Suppressor macrophage (primary cell): ENCODE data around the gene SDK2.
"Not testable (repeated sequence)": the region's sequence is repeated elsewhere in the genome, so short reads cannot be mapped to it uniquely, and the experiment has no call there.

Experiments
- DNase-seq, 4 experiments: peaks; one replicate each; pipeline ENCODE4 v3.0.0-alpha.2; 2020 to 2022

SDK2 gene

GRCh38 chr17:73474370-73474988 lies 169.8 kb downstream of the SDK2 start:
- DNase-seq: peak; percentile 42 to 63 (median 60)

- DNase-seq: not testable (repeated sequence)
These were observed 171.5 kb downstream of the SDK2 start for GRCh38 chr17:73472715-73473114.

- no peak for DNase-seq
These were observed 172.3 kb downstream of the SDK2 start for GRCh38 chr17:73471924-73472323.

- no peak for DNase-seq
These were observed 173.9 kb downstream of the SDK2 start for GRCh38 chr17:73470316-73470826.

GRCh38 chr17:73469311-73469710 lies 174.9 kb downstream of the SDK2 start:
- no peak for DNase-seq

DNA sequence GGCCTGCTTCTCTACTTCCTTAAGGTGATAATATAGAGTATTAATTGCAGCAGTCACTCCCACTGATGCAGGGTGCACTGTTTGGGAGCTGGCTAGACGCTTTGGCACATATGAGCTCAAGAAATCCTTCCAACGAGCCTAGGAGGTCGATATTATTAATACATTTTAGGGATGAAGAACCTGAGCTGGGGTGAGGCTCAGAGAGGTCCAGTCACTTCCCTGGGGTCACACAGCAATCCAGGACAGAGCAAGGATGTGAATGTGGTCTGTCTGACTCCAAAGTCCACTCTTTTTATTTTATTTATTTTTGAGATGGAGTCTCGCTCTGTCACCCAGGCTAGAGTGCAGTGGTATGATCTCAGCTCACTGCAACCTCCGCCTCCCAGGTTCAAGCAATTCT lies 176.0 kb downstream of the SDK2 start:
- no peak for DNase-seq

GRCh38 chr17:73467651-73468050 lies 176.6 kb downstream of the SDK2 start:
- no peak for DNase-seq

DNA sequence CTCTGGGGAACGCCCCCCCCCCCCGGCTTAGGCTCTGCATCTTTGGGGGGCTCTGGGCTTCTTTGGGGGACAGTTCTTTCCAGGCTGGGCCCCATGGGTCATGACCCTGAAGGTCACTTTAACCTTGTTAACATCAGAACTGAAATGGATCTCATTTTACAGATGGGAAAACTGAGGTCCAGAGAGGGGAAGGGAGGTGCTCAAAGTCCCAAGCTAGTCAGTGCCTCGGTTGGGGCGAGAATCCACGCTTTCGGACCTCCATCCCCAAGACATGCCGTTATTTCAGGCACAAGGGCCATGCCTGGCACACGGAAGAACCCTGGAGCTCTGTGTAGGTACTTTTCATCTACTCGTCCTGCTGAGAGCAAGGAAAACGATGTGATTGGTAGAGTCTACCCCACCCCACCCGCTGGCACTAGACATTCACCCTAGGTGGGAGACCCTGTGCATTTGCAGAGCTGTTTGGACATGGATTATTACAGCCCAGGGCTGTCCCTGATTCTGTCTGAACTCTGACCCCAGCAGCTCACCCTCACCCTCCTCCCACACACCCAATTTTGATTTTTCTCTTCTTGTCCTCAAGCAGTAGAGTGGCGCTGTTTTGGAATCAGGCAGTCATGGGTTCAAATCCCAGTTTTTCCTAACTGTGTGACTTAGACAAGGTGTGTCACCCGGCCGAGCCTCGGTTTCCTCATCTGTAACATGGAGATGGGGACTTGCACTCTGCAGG lies 177.4 kb downstream of the SDK2 start:
- no peak for DNase-seq

DNA sequence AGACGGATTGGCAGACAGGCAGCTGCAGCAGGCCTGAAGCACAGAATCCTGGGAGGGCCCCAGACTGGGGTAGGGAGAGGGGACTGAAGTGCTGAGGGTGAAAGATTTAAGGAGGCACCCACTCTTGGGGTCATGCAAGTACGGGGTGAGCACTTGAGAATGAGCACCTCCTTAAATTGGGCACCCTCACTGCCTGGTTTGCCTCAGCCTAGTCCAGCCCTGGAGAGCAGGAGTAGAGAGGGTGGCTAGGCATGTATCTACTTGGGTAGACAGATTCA lies 178.4 kb downstream of the SDK2 start:
- no peak for DNase-seq

DNA sequence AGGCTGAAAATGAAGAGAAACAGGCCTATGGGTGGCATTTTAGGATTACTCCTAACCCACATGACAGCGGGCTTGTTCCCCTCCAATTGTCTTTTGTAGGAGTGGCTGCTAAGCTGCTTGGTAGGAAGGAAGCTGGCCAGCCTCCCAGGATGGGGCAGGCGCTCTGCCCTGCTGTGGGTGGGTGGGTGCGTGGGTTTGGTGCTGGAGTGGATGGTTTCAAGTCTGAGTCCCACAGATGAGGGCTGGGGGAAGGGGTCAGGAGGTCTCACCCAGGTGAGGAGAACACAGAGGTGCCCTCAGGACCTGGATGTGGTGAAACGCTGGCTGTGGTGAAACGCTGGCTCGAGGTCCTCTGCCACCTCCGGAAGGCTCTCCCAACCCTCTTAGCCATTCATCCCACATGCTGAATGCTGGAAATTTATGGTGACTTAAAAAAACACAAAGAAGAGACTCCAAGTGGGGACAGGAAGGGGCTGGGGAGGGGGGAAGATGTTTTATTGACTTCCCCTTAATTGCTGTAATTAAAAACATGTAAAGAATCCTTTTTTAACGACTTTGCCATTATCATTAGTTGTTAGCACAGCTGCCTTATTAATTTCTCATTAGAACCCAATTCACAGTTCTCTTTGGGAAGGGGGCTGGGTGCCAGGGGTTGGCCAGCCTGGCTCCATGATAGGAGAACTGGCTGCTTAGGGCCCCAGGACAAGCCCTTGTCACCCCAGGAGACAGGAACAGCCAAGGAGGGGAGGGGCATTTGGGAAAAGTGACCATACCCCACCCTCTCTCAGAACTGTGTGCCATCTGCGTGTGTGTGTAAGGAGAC lies 178.9 kb downstream of the SDK2 start:
- DNase-seq: no peak

- no peak for DNase-seq
These were observed 179.8 kb downstream of the SDK2 start for GRCh38 chr17:73464447-73464846.

GRCh38 chr17:73463821-73464220 lies 180.4 kb downstream of the SDK2 start:
- no peak for DNase-seq

DNA sequence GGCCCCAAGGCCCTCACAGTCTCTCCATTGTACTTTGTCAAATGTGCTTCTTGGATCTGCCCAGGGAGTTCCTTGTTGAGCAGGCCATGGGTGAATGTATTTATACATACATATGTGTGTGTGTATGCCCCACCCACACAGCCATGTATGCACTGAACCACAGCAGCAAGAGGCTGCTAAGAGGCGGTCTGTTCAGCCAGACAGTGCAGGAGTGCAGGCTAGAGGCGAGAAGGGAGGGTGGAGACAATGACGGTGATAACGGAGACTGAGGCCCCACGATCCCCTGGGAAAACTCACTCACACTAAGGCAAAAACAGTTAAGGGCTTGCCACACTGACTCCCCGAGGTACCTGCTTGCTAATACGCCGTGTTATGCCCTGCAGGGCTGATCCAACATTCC lies 181.4 kb downstream of the SDK2 start:
- DNase-seq: no peak

GRCh38 chr17:73459980-73460379 lies 184.3 kb downstream of the SDK2 start:
- DNase-seq: peak in 2 of 4 experiments; percentile 11 to 13

- no peak for DNase-seq
These were observed 188.5 kb downstream of the SDK2 start for GRCh38 chr17:73455767-73456166.

- no peak for DNase-seq
These were observed 189.1 kb downstream of the SDK2 start for GRCh38 chr17:73455050-73455687.

DNA sequence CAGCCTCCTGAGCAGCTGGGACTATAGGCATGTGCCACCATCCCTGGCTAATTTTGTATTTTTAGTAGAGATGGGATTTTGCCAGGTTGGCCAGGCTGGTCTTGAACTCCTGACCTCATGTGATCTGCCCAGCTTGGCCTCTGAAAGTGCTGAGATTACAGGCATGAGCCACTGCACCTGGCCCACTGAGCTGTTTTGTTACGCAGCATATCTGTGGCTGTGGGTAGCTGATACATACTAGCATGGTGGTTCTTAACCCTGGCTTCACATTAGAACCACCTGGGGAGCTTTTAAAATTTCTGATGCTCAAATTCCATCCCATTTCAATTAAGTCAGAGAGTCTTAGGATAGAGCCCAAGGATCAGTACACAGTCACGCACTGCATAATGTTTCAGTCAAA lies 190.8 kb downstream of the SDK2 start:
- DNase-seq: not testable (repeated sequence)

GRCh38 chr17:73453090-73453489 lies 191.2 kb downstream of the SDK2 start:
- no peak for DNase-seq

DNA sequence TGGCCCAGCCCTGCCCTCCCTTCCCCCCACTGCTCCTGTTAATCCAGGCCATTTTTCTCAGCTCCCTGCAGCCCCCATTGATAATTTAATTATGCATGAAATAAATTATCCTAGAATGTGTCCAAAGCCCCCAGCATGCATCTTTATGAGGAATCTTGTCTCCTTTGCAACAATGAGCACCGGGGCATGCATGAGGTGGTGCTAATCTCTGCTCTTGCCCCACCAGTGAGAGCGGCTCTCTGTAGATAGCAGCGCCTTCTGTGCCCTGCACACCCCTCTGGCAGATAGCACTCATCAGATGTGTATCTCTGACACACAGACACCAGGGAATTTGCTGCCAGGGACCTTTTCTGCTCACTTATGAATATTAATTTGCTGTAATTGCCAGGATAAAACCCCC lies 192.2 kb downstream of the SDK2 start:
- no peak for DNase-seq

DNA sequence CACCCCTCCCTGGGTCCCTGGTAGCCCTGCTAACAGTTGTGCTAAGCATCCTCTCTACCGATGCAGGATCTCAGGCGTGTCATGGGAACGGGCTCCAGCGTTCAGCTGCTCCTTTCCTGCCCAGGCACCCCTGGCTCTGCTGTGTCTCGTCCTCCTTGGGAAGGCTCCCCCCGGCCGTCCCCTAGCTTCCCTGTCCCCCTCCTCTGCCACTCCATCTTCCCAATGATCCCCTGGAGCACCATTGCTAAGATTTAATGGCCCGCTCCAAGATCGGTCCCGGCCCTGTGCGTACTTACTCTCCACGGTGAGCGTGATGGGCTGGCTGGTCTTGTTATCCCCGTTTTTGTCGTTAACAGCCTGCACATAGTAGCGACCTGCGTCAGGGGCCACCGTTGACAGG lies 196.9 kb downstream of the SDK2 start:
- DNase-seq: no peak

DNA sequence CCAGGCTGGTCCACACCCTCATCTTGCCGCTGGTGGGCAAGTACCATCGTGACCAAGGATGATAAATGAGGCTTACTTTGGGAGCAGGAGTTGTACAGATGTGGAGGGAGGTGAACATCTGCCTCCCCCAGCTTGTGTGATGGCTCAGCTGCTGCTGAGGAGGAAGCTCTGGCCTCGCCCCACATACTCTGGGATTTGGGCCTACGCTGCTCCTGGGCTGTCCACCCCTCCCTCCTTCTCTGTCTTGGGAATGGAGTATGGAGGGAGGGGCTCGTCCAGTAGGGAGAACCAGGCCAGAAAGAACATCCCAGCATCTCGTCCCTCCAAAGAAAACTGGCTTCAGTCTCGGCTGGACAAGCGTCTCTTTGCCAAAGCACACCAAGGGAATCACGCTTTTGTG lies 197.6 kb downstream of the SDK2 start:
- no peak for DNase-seq

- DNase-seq: no peak
These were observed 198.8 kb downstream of the SDK2 start for GRCh38 chr17:73445466-73445865.

GRCh38 chr17:73444021-73444420 lies 200.2 kb downstream of the SDK2 start:
- no peak for DNase-seq
